ENCODE measurements around the gene SLC38A9. TPM values are rescaled to one million over a fixed set of nuclear protein-coding genes. Genes with fewer than 3 reads are reported as not detected.

The SLC38A9 gene
- total and polyA plus RNA-seq, 2 donors (not counting 1 experiment from before 2014, with no cell fraction given), result 18.1 to 49.7 TPM

DNA sequence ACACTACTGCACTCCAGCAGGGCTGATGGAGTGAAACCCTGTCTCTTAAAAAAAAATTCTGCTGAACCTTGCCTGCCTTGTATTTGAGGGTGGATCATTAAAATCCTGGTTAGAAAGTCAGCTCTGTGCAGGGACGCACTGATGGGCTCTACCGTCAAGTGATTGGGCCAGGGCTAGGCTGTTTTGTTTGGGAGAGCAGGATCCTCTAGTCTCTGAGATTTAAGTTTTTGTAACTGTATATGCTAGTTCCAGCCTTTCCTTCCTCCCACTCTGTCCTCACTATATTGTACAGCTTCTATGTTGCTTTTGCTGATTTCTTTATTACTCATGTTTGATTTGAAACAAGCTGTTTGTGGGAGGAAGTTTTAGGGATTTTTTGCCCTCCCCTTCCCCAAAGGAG, 37.3 kb upstream of the SLC38A9 start:
- H3K4me3 ChIP-seq (replicated peaks in 1 of 4; ENCODE audit: control extremely low read depth in 1 of 4, insufficient read depth in 1 of 4, low read depth in 3 of 4, low read length in 4 of 4), result no peak overlapping the region
- no peaks in the 10 kb centered on the region for H3K4me1 ChIP-seq (ENCODE audit: control insufficient read depth, extremely low read depth, insufficient read depth, low read length)
- no peak overlapping the region for H3K27ac ChIP-seq (ENCODE audit: insufficient read depth, low read length)
- no peak for TF ChIP-seq EZH2 (IDR thresholded peaks at IDR 0.05; ENCODE audit: low read length, missing control alignments)
- TF ChIP-seq, protein P1, sequence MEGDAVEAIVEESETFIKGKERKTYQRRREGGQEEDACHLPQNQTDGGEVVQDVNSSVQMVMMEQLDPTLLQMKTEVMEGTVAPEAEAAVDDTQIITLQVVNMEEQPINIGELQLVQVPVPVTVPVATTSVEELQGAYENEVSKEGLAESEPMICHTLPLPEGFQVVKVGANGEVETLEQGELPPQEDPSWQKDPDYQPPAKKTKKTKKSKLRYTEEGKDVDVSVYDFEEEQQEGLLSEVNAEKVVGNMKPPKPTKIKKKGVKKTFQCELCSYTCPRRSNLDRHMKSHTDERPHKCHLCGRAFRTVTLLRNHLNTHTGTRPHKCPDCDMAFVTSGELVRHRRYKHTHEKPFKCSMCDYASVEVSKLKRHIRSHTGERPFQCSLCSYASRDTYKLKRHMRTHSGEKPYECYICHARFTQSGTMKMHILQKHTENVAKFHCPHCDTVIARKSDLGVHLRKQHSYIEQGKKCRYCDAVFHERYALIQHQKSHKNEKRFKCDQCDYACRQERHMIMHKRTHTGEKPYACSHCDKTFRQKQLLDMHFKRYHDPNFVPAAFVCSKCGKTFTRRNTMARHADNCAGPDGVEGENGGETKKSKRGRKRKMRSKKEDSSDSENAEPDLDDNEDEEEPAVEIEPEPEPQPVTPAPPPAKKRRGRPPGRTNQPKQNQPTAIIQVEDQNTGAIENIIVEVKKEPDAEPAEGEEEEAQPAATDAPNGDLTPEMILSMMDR (conservative IDR thresholded peaks at IDR 0.05 in 1 of 2, IDR thresholded peaks at IDR 0.05 in 1 of 2; ENCODE audit: low read depth in 1 of 2, low read length in 2 of 2), result no peak
- H3K9ac ChIP-seq (ENCODE audit: insufficient read depth, low read length), result no peak overlapping the region
- no peaks in the 10 kb centered on the region for H3K36me3 ChIP-seq (ENCODE audit: control insufficient read depth, insufficient read depth, low read length)
- H2AFZ ChIP-seq (ENCODE audit: low read length), result no peak overlapping the region
- H3K27me3 ChIP-seq (ENCODE audit: control insufficient read depth, insufficient read depth, low read length), result no peaks in the 10 kb centered on the region
- no peak for DNase-seq (ENCODE audit: low read depth in 2 of 2)
- H4K20me1 ChIP-seq (ENCODE audit: control insufficient read depth, extremely low read depth, insufficient read depth, low read length), result no peaks in the 10 kb centered on the region
- no peak overlapping the region for H3K4me2 ChIP-seq (ENCODE audit: extremely low read depth, insufficient read depth, low read length)
- no peaks in the 10 kb centered on the region for H3K79me2 ChIP-seq (ENCODE audit: control insufficient read depth, insufficient read depth, low read length)
- H3K9me3 ChIP-seq (ENCODE audit: control insufficient read depth, insufficient read depth, low read depth, low read length), result no peaks in the 10 kb centered on the region

DNA sequence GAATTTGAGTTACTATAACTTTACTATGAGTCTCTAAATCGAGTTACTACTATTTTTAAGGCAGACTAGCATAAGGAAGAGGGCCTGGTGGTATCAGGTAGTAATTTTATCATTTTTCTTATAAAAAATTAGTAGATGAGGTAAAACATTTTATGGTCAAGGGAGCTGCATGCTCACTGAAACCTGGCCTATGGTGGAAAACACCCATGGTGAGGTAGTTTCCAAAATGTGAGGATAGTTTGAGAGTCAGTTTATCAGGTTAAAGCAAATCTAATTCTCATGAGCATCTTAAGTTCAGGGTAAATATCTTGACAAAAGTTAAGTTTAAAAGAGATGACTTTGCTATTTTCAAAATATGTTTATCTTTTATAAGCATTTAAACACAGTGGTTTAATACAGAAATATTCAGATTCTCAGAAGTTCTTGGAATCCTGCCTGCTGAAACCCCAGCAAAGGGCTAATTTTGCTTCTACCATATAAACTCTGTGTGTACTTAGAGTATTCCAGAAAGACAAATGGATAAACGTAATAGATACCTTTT, 35.7 kb upstream of the SLC38A9 start:
- Histone ChIP-seq H3K27ac (ENCODE audit: insufficient read depth, low read length) (no peak overlapping the region), H3K4me3 (replicated peaks in 1 of 4; ENCODE audit: control extremely low read depth in 1 of 4, insufficient read depth in 1 of 4, low read depth in 3 of 4, low read length in 4 of 4) (no peak overlapping the region), H3K4me1 (ENCODE audit: control insufficient read depth, extremely low read depth, insufficient read depth, low read length) (no peaks in the 10 kb centered on the region), H4K20me1 (ENCODE audit: control insufficient read depth, extremely low read depth, insufficient read depth, low read length) (no peaks in the 10 kb centered on the region), H3K4me2 (ENCODE audit: extremely low read depth, insufficient read depth, low read length) (no peak overlapping the region), H3K9me3 (ENCODE audit: control insufficient read depth, insufficient read depth, low read depth, low read length) (no peaks in the 10 kb centered on the region), H3K27me3 (ENCODE audit: control insufficient read depth, insufficient read depth, low read length) (no peaks in the 10 kb centered on the region), H3K9ac (ENCODE audit: insufficient read depth, low read length) (no peak overlapping the region), H2AFZ (ENCODE audit: low read length) (no peak overlapping the region), H3K79me2 (ENCODE audit: control insufficient read depth, insufficient read depth, low read length) (no peaks in the 10 kb centered on the region), H3K36me3 (ENCODE audit: control insufficient read depth, insufficient read depth, low read length) (no peaks in the 10 kb centered on the region)
- TF ChIP-seq, protein P1 (conservative IDR thresholded peaks at IDR 0.05 in 1 of 2, IDR thresholded peaks at IDR 0.05 in 1 of 2; ENCODE audit: low read depth in 1 of 2, low read length in 2 of 2), result no peak
- TF ChIP-seq EZH2 (IDR thresholded peaks at IDR 0.05; ENCODE audit: low read length, missing control alignments), result no peak
- no peak for DNase-seq (ENCODE audit: low read depth in 2 of 2)

DNA sequence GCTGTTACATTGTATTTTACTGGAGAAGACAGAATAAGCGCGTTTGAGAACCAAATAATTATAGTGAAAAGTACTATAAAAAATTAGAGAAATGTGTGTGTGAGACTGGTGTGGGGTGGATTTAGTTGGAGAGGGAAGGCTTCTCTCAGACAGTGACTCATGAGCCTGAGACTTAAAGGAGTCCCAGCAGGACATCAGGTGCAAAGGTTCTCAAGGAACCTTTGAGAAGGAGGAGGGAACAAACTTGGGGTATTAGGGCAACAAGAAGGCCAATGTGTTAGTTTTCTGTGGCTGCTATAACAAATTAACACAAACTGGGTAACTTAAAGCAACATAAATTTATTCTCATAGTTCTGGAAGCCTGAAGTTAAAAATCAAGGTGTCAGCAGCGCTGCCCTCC, 30.7 kb upstream of the SLC38A9 start:
- Histone ChIP-seq H4K20me1 (ENCODE audit: control insufficient read depth, extremely low read depth, insufficient read depth, low read length) (no peaks in the 10 kb centered on the region), H3K4me1 (ENCODE audit: control insufficient read depth, extremely low read depth, insufficient read depth, low read length) (no peaks in the 10 kb centered on the region), H3K9ac (ENCODE audit: insufficient read depth, low read length) (no peak overlapping the region), H2AFZ (ENCODE audit: low read length) (no peak overlapping the region), H3K36me3 (ENCODE audit: control insufficient read depth, insufficient read depth, low read length) (no peaks in the 10 kb centered on the region), H3K79me2 (ENCODE audit: control insufficient read depth, insufficient read depth, low read length) (no peaks in the 10 kb centered on the region), H3K4me2 (ENCODE audit: extremely low read depth, insufficient read depth, low read length) (no peak overlapping the region), H3K4me3 (replicated peaks in 1 of 4; ENCODE audit: control extremely low read depth in 1 of 4, insufficient read depth in 1 of 4, low read depth in 3 of 4, low read length in 4 of 4) (no peak overlapping the region), H3K27ac (ENCODE audit: insufficient read depth, low read length) (no peak overlapping the region), H3K27me3 (ENCODE audit: control insufficient read depth, insufficient read depth, low read length) (no peaks in the 10 kb centered on the region), H3K9me3 (ENCODE audit: control insufficient read depth, insufficient read depth, low read depth, low read length) (no peaks in the 10 kb centered on the region)
- no peak for DNase-seq (ENCODE audit: low read depth in 2 of 2)
- TF ChIP-seq, protein P1 (conservative IDR thresholded peaks at IDR 0.05 in 1 of 2, IDR thresholded peaks at IDR 0.05 in 1 of 2; ENCODE audit: low read depth in 1 of 2, low read length in 2 of 2), result no peak
- TF ChIP-seq EZH2 (IDR thresholded peaks at IDR 0.05; ENCODE audit: low read length, missing control alignments), result no peak
